HG02970 (cell line): ENCODE measurements around the gene CRIP1.

Experiments
- ATAC-seq: cut with Tn5 transposase; IDR thresholded peaks from one replicate; pipeline ENCODE4 v1.9.1; 2021; ENCODE audit warnings: mild to moderate bottlenecking, moderate library complexity, moderate number of reproducible peaks; ENCODE audit not compliant: unreplicated experiment, low FRiP score

Gene CRIP1

DNA sequence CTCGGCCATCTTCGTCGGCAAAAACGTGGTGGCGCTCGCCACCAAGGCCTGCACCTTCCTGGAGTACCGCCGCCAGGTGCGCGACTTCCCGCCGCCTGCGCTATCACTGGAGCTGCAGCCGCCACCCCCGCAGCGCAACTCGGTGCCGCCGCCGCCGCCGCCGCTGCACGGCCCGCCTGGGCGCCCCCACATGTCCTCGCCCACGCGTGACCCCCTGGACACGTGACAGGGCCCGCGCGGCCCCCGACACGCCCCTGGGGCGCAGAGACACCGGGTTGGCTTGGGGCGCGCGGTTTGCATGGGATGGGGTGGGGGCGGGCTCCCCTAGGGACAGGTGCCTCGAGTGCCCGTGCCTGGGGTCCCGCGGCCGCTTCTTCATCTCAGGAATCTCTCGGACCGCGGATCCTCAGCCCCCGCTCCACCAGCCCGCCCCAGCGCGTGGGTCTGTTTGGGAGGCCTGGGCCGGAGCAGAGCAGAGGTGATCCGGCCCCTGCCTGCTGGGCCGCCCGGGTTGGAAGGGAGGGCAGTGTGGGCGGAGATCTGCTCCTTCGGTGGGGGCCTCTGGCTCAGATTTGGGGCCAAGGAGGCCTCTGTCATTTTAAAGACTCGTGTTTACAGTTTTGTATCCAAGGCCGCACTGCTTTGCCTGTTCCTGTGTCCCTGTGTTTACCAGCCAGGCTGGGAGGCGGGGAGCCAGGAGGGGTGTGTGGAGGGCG lies 43.0 kb downstream of the CRIP1 start:
- no peak for ATAC-seq

DNA sequence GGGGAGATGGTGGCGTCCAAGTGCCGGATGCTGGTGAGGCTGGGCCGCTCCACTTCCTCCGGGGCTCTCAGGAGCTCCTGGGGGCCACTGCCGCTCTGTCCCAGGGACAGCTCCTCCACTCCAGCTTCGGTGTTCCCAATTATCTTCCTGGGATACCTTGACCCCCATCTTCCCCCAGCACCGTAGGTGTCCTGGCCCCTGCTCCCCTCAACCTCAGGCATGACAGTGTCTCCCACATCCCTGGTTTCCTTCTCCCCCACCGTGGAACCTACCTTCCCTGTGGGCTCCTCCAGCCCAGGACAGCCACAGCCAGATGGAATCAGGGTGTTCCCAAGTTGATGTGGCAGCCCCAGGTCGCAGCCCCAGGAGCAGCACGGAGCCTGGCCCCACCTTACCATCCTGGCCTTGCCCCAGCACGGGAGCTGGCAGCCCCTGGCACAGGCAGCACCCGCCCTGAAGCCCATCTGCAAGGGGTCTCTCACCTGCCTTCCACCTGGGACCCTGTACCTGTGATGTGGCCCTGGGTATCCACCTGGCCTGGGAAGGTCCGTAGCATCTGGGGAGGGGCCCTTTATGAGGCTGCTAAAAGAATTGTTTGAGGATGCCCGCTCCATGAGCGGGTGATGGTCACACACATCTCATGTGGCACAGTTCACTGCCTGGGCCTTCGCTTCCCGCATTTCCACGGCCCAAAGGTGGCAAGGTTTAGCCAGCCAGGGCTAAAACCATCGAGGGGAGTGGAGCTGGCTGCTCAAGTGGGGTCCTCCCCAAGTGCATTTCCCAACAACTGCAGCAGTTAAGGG lies 43.8 kb downstream of the CRIP1 start:
- ATAC-seq = no peak

DNA sequence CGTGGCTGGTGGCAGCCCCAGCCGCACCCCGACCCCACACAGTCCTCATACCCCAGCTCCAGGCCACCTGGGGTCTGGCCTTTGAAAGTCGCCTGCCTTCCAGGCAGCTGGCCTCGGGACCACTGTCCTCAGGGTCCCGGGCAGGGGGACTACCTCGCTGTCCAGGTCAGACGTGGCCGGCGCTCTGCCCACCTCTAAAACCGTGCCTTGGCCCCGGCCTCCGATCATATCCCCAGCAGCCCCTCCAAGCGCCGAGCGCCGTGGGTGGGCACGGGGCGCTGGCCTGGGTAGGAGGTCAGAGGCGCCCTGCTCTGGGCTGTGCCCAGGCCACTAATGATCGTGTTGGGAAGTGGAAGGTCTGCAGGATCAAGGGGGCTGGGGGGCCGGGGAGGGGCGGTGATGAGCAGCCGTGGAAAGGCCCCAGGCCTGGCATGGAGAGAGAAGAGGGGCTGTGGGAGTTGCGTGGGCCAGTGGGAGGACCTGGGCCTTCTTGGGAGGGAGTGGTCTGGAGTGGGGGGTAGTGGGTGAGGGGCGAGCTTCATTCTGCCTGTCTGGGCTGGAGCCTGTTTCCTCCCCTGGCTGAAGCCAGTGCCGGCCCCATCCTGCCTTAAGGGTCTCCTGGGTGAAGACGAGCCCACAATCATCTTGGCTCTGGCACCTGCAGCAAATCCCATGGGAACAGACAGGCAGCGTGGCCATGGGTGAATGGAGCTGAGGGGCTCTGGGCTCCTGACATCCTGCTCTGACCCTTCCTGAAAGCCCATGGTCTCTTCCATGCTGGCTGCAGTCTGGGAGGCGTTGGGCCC lies 44.6 kb downstream of the CRIP1 start:
- no peak for ATAC-seq

DNA sequence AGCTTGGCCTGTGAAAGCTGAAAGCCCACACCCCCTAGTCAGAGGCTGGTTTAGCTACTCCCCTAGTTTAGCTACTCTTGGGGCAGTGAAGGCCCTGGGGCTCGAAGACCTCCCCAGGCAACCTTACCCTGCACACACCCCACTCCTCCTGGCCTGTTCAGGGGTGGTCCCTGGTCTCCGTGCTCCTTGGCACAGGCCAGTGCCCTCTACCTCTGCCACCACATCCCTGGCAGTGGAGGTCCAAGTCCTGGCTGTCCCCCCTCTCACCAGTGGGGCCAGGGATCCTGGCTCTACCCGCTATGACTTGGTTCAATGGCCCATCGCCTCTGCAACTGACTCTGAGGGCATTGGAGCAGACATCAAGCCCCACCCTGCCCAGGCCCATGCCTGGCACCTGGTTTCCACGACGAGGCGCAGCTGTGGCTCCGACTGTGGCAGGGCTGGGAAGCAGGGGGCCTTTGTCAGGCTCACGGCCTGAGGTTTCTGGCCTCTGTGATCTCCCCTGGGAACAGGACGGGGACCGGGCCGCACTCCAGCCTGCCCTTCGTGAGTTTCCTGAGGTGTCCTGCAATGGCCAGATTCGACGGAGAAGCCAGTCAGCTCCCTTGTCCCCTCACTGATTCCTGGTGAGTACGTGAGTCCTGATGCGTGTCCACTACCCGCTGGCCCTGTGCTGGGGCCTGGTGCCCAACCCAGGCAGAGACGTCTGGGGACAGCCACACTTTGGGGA lies 45.4 kb downstream of the CRIP1 start:
- ATAC-seq = no peak

DNA sequence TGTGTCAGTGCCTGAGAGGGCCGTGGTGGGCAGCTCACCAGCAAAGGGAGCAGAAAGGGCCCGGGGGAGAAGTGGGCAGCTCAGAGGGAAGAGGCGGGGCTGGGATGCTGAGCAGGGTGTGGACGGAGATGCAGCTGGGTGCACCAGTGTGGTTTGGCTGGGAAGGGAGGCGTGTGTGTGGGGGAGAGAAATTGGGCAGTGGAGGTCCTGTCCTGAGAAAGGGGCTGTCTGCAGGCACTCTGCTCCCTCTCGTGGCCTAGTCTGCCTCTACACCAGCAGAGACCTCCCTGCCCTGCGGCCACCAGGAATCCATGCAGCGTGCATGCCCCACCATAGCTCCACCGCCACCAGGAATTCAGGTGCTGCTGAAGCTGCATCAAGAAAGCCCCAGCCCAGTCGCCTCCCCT lies 46.1 kb downstream of the CRIP1 start:
- ATAC-seq = no peak

DNA sequence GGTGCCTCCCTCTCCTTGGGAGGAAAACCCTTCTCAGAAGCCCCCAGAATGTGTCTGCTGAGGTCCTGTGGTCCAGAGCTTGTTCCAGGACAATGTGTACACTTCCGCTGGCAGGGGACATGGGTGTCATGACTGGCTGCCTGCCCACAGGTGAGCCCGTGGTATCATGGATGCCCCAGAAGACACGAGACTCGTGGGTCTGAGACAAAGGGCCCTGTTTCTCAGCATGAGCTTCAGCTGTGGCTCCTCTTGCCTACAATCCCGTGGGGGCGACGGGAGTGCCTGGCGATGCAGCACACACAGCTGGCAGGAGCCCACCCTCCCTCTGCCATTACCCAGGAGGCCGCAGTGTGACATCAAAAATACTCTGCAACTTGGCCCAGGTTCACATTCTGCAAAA lies 46.7 kb downstream of the CRIP1 start:
- ATAC-seq = no peak

DNA sequence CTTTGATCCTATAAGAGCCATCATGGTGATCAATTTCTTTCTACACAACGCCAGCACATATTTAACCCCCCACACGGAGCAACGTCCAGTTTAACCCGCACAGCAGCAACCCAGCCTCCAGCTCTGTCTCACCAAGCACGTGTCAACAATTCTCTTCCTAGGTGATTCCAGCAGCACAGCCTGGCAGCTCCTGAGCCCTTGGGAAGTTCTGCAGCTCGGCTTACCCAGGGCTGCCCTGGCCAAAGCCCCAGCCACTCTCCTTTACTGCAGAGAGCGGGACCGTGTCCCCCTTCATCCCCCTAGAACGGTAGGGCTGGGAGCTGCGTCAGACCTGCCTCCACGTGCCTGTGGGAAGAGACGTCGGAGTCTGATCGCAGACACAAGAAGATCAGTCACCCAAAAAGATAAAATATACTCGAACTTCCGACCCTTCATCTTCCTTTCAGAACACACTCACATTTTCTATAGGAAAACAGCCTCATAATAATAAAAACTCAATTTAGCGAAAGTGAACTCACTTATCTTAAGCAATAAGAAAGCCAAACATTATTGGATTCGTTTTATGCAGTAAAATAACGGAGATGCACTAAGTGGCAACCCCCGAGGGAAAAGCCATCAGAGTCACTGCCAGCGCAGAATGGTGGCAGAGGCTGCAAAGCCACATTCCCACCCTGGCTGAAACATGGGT lies 47.3 kb downstream of the CRIP1 start:
- no peak for ATAC-seq

DNA sequence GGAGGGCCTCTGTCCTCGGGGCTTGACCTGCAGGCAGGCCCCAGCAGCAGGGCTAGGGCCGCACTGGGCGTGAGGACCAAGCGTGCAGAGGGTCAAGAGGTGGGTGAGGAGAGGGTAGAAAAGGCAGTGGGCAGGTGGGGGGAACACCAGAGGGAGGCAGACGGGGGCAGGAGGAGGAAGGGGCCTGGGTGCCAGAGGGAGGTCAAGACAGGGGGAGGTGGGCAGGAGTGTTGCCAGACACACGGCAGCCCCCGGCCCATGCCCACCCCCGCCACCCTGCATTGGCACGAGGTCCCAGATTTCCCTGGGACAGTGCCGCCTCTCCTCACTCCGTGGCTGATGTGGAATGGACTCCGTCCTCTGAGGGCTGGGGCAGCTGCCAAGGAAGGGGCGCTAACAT lies 47.9 kb downstream of the CRIP1 start:
- ATAC-seq = no peak

DNA sequence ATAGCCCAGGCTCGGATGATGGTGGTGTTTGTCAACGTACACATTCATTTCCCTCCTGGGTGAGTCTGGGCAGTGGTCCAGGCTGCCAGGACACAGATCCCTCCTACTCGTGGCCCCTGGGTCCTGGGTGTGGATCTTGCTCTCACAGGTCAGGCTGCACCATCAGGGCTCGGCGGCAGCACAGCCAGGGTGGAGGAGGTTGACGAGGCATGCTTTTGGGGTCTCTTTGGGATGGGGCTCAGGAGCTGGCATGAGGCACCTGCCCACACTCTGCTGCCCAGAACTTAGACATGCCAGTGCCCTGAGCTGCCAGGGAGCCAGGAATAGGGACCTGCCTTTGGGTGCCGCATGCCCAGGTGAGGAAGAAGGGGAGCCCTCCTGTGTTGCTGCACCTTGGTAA lies 49.4 kb downstream of the CRIP1 start:
- ATAC-seq = no peak

DNA sequence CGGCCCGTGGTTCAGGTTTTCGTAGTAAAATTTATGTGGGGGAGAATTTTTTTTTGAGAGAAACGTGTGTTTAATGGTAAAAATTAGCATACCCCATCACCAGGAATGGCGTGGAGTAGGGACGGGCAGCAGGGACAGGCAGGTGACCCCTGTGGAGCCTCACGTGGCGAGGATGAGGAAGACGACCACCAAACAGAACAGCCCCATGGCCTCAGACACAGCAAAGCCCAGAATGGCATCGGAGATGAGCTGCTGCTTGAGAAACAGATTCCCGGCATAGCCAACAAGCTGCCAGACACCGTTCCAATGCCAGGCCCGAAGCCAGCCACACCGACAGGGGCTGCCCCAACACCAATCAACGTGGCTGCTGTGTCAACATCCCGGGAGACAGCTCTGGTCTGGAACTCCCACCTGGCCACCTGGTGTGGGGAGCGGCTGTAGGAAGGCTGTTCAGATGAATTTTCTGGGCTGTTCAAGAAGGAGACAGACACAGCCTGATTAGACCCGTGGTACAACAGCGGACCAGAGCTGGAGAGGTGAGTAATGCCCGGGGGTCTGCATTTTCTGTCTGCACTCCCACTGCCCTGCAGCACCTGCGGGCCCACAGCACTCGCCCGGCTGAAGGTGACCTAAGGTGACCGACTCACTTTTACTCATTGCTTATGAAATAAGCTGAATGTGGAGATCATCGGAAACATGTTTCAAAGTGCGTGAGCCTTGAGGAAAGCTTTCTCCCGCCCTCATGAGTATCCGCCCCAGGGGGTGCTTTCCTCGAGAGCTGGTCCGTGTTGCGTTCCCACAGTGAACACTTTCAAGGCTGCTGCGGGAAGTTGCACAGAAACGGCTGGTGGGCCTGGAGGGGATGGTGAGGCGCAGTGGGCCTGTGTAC lies 50.2 kb downstream of the CRIP1 start:
- no peak for ATAC-seq

DNA sequence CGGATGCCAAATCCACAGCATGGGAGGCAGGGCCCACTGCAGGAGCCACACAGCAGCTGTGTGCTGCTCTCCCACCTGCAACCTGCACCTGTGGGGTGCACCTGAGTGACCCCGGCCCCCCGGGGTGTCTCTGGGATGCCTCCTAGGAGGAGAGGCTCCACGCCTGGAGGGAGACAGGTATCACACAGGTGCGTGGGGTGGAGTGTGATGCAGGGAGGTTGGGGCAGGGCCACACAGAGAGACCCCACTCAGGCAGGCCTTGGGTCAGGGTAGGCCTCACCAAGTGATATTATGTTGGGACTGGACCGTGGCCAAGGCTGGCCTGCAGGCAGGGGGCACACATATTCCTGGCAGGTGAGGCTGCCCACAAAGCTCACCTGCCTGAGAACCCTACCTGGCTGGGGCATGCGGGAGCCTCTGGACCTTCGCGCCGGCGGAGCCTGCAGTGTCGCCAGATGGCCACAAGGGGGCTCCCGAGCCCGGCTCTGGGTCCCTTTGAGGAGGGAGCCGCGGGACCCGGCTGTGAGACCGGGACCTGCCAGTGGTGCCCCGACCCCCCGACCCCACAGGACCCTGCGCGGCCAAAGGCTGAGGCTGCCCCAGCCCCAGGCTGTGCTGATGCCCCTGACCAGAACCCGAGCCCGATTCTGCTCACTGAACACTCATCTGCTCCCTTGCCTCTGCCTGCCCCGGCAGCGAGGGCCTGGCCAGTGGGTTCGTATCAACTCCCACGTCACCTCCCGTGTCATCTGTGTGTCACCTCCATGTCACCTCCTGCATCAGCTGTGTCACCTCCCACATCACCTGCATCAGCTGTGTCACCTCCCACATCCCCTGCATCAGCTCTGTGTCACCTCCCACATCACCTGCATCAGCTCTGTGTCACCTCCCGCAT lies 51.1 kb downstream of the CRIP1 start:
- no peak for ATAC-seq
